ENCODE results near the gene NCOA5. TPM values are rescaled to one million over a fixed set of nuclear protein-coding genes. Genes with fewer than 3 reads are reported as not detected.

NCOA5 gene
- total and polyA plus RNA-seq, 10 donors: 14.3 to 33.2 (median 27.7) TPM

GRCh38 chr20:46043556-46043955 is 46.2 kb downstream of the NCOA5 start:
- peaks cover 0 to 76% (median 0%) of the 10 kb centered on the region in 7 donors for H3K27me3 ChIP-seq (replicated peaks in 1 of 7)
- no peaks in the 10 kb centered on the region for H3K4me1 ChIP-seq
- no peak overlapping the region for H3K27ac ChIP-seq
- no peak overlapping the region for H3K4me3 ChIP-seq
- TF ChIP-seq POLR2A (IDR thresholded peaks at IDR 0.05) (no peak), POLR2AphosphoS5 (IDR thresholded peaks at IDR 0.05) (no peak), CTCF (IDR thresholded peaks at IDR 0.05 in 8 of 11, conservative IDR thresholded peaks at IDR 0.05 in 3 of 11) (no peak)
- no peaks in the 10 kb centered on the region for H3K9me3 ChIP-seq
- no peak for DNase-seq
- intact Hi-C loops (cut with DNase I; ENCODE audit: low total_unique reads): no loop called here
- H3K36me3 ChIP-seq: no peaks in the 10 kb centered on the region
- 46 to 59% (median 55%) methylated on average over 7 of the region's 7 CpGs for WGBS, 5 donors

GRCh38 chr20:46040902-46041535 is 48.7 kb downstream of the NCOA5 start:
- WGBS, 5 donors: 24 to 30% (median 28%) methylated on average over 17 to 18 of the region's 18 CpGs
- no peak overlapping the region for H3K4me3 ChIP-seq
- TF ChIP-seq CTCF (IDR thresholded peaks at IDR 0.05 in 8 of 11, conservative IDR thresholded peaks at IDR 0.05 in 3 of 11) (no peak), POLR2A (IDR thresholded peaks at IDR 0.05) (no peak), POLR2AphosphoS5 (IDR thresholded peaks at IDR 0.05) (no peak)
- H3K4me1 ChIP-seq: no peaks in the 10 kb centered on the region
- no peaks in the 10 kb centered on the region for H3K9me3 ChIP-seq
- intact Hi-C loops (cut with DNase I; ENCODE audit: low total_unique reads): no loop called here
- H3K27me3 ChIP-seq (replicated peaks in 1 of 7): peaks cover 0 to 65% (median 0%) of the 10 kb centered on the region in 7 donors
- DNase-seq: no peak
- H3K36me3 ChIP-seq: no peaks in the 10 kb centered on the region
- H3K27ac ChIP-seq: no peak overlapping the region

- Histone ChIP-seq H3K4me3 (no peak overlapping the region), H3K36me3 (no peaks in the 10 kb centered on the region), H3K27me3 (replicated peaks in 1 of 7) (peaks cover under 1 to 69% (median 19%) of the 10 kb centered on the region in 7 donors), H3K9me3 (no peaks in the 10 kb centered on the region), H3K4me1 (peaks cover 0 to 3% (median 0%) of the 10 kb centered on the region in 6 donors), H3K27ac (no peak overlapping the region)
- DNase-seq: no peak
- no peak for TF ChIP-seq POLR2A (IDR thresholded peaks at IDR 0.05)
- no peak for TF ChIP-seq CTCF (IDR thresholded peaks at IDR 0.05 in 8 of 11, conservative IDR thresholded peaks at IDR 0.05 in 3 of 11)
- no peak for TF ChIP-seq POLR2AphosphoS5 (IDR thresholded peaks at IDR 0.05)
- intact Hi-C loops (cut with DNase I; ENCODE audit: low total_unique reads): no loop called here
- WGBS, 5 donors: 70 to 79% (median 71%) methylated on average over 4 to 5 of the region's 5 CpGs
Observed at GRCh38 chr20:46037036-46037435, 52.7 kb downstream of the NCOA5 start.

DNA sequence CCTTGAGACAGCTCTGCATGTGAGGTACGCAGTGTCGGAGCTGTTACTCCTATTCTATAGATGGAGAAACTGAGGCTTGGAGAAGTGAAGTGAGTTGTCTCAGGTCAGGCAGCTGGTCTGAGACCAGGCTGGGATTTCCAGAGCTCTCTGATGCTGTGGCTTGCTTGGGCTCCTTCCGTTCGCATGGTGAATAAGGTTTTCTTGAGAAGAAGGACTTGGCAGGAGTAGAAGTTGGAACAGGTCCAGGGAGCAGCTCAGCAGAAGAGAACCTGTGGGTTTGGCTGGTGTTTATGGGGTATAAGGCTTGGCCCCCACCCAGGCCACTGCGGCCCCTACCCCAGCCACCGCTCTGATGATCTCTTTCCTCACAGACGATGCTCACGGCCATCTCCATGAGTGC is 53.4 kb downstream of the NCOA5 start:
- H3K36me3 ChIP-seq: no peaks in the 10 kb centered on the region
- no peak overlapping the region for H3K27ac ChIP-seq
- H3K9me3 ChIP-seq: no peaks in the 10 kb centered on the region
- H3K27me3 ChIP-seq (replicated peaks in 1 of 7): peaks cover 3 to 69% (median 26%) of the 10 kb centered on the region in 7 donors
- no peak for TF ChIP-seq POLR2AphosphoS5 (IDR thresholded peaks at IDR 0.05)
- TF ChIP-seq CTCF (IDR thresholded peaks at IDR 0.05 in 8 of 11, conservative IDR thresholded peaks at IDR 0.05 in 3 of 11): no peak
- TF ChIP-seq POLR2A (IDR thresholded peaks at IDR 0.05): no peak
- 89 to 97% (median 93%) methylated on average over 8 of the region's 8 CpGs for WGBS, 5 donors
- H3K4me3 ChIP-seq: no peak overlapping the region
- H3K4me1 ChIP-seq: peaks cover 0 to 9% (median 0%) of the 10 kb centered on the region in 6 donors
- intact Hi-C loops (cut with DNase I; ENCODE audit: low total_unique reads): no loop called here
- no peak for DNase-seq
